ENCODE results near the gene TYMS. TPM values are rescaled to one million over a fixed set of nuclear protein-coding genes. Genes with fewer than 3 reads are reported as not detected.
"Not testable (repeated sequence)": the region's sequence is repeated elsewhere in the genome, so short reads cannot be mapped to it uniquely, and the experiment has no call there.

The TYMS gene
- total RNA-seq, 3 donors from 2014 or later: 54.5 to 64.4 (median 58.2) TPM

DNA sequence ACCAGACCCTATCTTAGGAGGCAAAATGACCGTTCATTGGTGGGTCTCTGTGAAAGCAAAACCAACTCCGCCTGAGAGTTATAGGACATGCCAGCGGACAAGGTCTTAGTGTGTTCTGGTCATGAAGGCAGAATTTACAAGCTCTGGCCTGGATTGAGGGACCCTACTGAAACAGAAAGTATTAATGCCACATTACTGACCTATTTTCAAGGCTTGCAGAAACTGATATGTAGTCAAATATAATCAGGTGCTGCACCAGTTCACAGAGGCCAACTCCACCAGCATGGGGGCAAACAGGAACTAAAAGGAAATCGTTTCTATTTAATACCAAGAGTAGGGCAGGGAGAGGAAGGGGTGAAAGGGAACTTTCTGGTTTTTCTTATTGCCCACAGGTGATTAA, 19.7 kb downstream of the TYMS start:
- Mint-ChIP-seq H3K4me1 (ENCODE audit: low read depth) (peaks cover 10% of the 10 kb centered on the region), H3K36me3 (ENCODE audit: insufficient read depth) (peaks cover 38% of the 10 kb centered on the region), H3K9me3 (no peaks in the 10 kb centered on the region), H3K4me3 (no peak overlapping the region), H3K27me3 (ENCODE audit: low read depth) (no peaks in the 10 kb centered on the region)
- DNase-seq (no peak), ATAC-seq (no peak)

DNA sequence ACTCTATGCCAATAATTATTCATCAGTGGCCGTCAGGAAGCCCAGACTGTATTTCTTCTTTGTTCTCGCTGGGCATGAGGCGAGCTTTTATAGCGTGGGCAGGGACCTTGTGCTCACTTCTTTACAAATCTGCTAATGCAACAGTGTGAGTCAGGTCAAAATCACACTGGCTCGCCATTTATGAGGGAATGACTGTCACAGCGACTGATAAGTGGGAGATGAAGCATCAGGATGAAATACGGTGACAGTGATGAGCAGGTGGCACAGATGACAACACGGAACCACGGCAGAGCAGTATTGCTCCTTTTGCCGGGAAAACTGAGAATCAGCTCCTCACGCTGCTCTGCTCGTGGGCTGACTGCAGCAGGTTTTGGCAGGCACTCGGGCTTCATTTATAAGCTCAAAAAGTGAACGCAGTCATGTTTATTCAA, 20.5 kb downstream of the TYMS start:
- Mint-ChIP-seq H3K36me3 (ENCODE audit: insufficient read depth) (peaks cover 37% of the 10 kb centered on the region), H3K4me3 (no peak overlapping the region), H3K9me3 (no peaks in the 10 kb centered on the region), H3K27me3 (ENCODE audit: low read depth) (no peaks in the 10 kb centered on the region), H3K4me1 (ENCODE audit: low read depth) (peaks cover 15% of the 10 kb centered on the region)
- ATAC-seq (no peak), DNase-seq (no peak)

DNA sequence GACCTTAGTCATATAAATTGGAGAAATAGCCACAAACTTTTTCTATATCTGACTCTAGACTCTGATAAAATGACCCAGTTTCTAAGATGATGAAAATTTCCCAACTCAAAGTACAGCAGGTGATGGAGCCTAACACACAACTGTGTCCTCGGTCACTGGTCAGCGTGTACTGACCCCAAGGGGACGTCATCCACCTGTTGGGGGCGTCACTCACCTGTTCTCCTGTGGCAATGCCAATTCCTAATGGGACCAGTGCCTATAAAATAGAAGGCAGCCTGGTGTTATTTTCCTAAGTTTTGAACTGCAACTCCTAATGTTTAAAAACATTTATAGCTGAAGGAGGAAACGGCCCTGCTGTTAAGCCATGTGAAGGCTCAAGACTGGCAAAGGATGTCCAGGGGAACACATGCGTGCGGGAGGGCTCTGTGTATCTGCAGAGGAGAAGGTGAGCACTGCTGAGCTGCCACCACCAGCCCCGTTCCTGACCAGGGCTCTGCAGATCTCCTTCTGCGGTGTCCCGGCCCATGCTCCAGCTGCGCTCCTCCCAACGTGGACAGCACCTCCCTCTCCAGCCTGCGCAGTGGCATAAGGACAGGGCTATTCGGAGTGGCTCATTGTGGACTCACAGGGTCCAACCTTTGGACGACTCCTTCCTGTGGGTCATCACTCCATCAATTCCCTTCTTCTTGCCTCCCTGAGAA, 21.2 kb downstream of the TYMS start:
- Mint-ChIP-seq H3K9me3 (no peaks in the 10 kb centered on the region), H3K4me3 (no peak overlapping the region), H3K36me3 (ENCODE audit: insufficient read depth) (peaks cover 37% of the 10 kb centered on the region), H3K4me1 (ENCODE audit: low read depth) (peaks cover 15% of the 10 kb centered on the region), H3K27me3 (ENCODE audit: low read depth) (no peaks in the 10 kb centered on the region)
- DNase-seq (no peak), ATAC-seq (no peak)

DNA sequence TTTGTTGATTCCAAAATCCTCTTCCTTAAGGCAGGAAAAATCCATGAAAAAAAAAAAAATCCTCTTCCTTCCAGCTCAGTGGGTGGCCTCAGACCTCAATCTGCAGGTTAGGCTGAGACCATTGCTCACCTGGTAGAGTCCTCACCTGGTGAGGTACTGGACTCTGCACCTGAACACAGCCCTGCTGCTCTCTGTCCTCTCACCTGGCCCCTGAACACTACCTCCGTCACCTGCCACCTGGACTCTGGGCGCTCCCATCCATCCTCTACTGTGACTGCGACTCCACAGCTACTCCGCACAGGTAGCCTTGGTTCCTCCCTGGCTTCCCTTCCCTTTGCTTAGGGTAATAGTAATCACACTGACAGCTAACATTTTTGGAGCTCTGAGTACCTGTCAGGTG, 22.1 kb downstream of the TYMS start:
- H3K4me1 Mint-ChIP-seq (ENCODE audit: low read depth): peaks cover 15% of the 10 kb centered on the region
- DNase-seq (no peak), ATAC-seq (no peak)
- no peak overlapping the region for H3K4me3 Mint-ChIP-seq
- H3K36me3 Mint-ChIP-seq (ENCODE audit: insufficient read depth): peaks cover 37% of the 10 kb centered on the region
- no peaks in the 10 kb centered on the region for H3K27me3 Mint-ChIP-seq (ENCODE audit: low read depth)
- H3K9me3 Mint-ChIP-seq: no peaks in the 10 kb centered on the region

DNA sequence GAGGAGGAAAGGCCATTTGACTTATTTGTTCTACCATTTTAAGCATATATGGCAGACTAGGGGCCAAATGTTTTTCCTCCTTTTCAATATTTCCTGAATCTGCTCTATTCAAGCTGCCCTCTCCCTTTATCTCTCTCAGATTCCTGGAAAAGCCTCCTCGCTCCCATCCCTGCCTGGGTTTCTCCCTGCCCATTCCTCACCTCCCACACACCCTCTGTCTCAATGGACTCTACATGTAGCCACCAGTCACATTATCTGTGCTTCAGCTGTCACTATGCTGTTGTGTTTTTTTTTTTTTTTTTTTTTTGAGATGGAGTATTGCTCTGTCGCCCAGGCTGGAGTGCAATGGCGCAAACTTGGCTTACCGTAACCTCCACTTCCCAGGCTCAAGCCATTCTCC, 22.9 kb downstream of the TYMS start:
- Mint-ChIP-seq H3K4me3 (no peak overlapping the region), H3K9me3 (no peaks in the 10 kb centered on the region), H3K4me1 (ENCODE audit: low read depth) (peaks cover 15% of the 10 kb centered on the region), H3K27me3 (ENCODE audit: low read depth) (no peaks in the 10 kb centered on the region), H3K36me3 (ENCODE audit: insufficient read depth) (peaks cover 34% of the 10 kb centered on the region)
- ATAC-seq (no peak), DNase-seq (no peak)

DNA sequence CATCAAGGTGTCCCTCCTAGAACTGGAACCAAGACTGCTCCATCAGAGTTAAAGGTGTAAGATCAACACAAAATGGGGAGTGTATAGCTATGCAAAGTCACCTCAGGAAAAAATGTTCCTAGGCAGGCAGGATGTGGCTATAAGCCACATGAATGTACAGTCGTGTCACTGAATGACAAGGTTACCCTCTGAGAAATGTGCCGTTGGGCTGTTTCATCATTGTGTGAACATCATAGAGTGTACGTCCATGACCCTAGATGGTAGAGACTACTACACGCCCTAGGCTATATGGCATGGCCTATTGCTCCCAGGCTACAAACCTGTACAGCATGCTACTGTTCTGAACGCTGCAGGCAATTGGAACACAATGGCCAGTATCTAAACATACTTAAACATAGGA, 24.5 kb downstream of the TYMS start:
- peaks cover 35% of the 10 kb centered on the region for H3K36me3 Mint-ChIP-seq (ENCODE audit: insufficient read depth)
- DNase-seq (no peak), ATAC-seq (peak; percentile 87 to 94)
- no peak overlapping the region for H3K4me3 Mint-ChIP-seq
- no peaks in the 10 kb centered on the region for H3K27me3 Mint-ChIP-seq (ENCODE audit: low read depth)
- H3K9me3 Mint-ChIP-seq: no peaks in the 10 kb centered on the region
- peaks cover 15% of the 10 kb centered on the region for H3K4me1 Mint-ChIP-seq (ENCODE audit: low read depth)

DNA sequence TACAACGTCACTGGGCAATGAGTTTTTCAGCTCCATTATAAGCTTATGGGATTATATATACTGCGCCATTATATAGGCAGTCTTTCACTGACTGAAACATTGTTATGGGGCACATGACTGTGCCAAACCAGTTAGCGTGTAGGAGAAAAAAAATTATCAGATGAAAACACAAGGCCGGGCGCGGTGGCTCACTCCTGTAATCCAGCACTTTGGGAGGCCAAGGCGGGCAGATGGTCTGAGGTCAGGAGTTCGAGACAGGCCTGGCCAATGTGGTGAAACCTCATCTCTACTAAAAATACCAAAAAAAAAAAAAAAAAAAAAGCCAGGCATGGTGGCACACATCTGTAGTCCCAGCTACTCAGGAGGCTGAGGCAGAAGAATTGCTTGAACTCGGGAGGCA, 25.0 kb downstream of the TYMS start:
- not testable (repeated sequence) for H3K27me3 Mint-ChIP-seq (ENCODE audit: low read depth); ATAC-seq; H3K4me3 Mint-ChIP-seq; H3K9me3 Mint-ChIP-seq; DNase-seq
- Mint-ChIP-seq H3K4me1 (ENCODE audit: low read depth) (peaks cover 15% of the 10 kb centered on the region), H3K36me3 (ENCODE audit: insufficient read depth) (peaks cover 39% of the 10 kb centered on the region)

DNA sequence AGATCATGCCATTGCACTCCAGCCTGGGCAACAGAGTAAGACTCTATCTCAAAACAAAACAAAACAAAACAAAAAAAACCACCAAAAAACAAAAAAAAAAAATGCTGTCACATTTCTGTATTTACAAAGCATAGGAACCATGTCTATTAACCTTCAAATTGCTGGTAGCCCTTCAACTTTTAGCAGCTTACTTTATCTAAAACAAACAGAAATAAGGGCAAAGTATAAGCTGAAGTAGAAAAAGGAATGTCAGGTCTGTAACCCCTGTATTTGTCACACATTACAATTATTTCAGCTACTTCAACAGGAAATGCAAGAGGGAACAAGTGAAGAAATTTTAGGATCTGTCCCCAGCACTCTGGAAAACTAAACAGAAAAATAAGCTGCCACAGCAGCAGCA, 25.4 kb downstream of the TYMS start:
- peaks cover 39% of the 10 kb centered on the region for H3K36me3 Mint-ChIP-seq (ENCODE audit: insufficient read depth)
- no peak for DNase-seq
- no peaks in the 10 kb centered on the region for H3K9me3 Mint-ChIP-seq
- H3K27me3 Mint-ChIP-seq (ENCODE audit: low read depth): no peaks in the 10 kb centered on the region
- no peak overlapping the region for H3K4me3 Mint-ChIP-seq
- no peak for ATAC-seq
- peaks cover 15% of the 10 kb centered on the region for H3K4me1 Mint-ChIP-seq (ENCODE audit: low read depth)

DNA sequence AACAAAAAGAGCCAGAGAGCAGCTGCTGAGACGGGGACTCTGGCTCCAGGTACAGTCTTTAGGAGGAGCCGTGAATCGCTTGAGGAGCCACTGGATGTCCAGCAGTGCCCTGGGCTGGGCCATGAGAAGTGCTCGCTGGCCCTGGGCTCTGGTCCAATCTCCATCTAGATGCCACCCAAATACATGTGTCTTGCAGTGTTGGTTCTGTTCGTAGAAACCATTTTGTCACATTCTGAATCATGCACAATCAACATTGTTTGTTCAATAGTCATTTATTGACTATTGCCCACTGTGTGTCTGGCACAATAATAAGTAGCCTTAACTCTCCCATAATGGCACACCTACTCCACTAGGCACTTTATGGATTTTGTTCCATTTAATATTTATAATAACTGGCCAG, 26.1 kb downstream of the TYMS start:
- H3K36me3 Mint-ChIP-seq (ENCODE audit: insufficient read depth): peaks cover 35% of the 10 kb centered on the region
- H3K27me3 Mint-ChIP-seq (ENCODE audit: low read depth): no peaks in the 10 kb centered on the region
- no peaks in the 10 kb centered on the region for H3K9me3 Mint-ChIP-seq
- ATAC-seq (no peak), DNase-seq (no peak)
- peaks cover 15% of the 10 kb centered on the region for H3K4me1 Mint-ChIP-seq (ENCODE audit: low read depth)
- H3K4me3 Mint-ChIP-seq: no peak overlapping the region

DNA sequence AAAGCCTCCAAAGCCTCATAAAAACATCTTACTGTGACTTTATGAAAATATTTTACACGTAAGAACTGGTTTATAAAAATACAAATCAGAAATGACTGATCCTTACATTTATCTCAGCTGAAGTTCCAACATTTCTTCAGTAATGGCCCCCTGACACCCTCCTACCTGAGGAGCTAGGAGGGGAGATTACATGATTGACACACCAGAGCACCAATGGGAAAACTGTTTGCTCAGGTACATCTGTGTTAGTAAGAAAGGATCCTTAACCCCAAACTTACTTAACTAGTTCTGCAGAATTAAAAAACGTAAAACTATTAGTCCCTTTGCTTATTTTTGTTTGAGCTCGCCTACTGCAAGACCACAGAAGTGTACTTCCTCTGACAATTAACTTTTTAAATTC, 28.0 kb downstream of the TYMS start:
- no peaks in the 10 kb centered on the region for H3K27me3 Mint-ChIP-seq (ENCODE audit: low read depth)
- peaks cover 15% of the 10 kb centered on the region for H3K4me1 Mint-ChIP-seq (ENCODE audit: low read depth)
- peaks cover 31% of the 10 kb centered on the region for H3K36me3 Mint-ChIP-seq (ENCODE audit: insufficient read depth)
- DNase-seq: no peak
- no peaks in the 10 kb centered on the region for H3K9me3 Mint-ChIP-seq
- ATAC-seq: no peak
- no peak overlapping the region for H3K4me3 Mint-ChIP-seq

DNA sequence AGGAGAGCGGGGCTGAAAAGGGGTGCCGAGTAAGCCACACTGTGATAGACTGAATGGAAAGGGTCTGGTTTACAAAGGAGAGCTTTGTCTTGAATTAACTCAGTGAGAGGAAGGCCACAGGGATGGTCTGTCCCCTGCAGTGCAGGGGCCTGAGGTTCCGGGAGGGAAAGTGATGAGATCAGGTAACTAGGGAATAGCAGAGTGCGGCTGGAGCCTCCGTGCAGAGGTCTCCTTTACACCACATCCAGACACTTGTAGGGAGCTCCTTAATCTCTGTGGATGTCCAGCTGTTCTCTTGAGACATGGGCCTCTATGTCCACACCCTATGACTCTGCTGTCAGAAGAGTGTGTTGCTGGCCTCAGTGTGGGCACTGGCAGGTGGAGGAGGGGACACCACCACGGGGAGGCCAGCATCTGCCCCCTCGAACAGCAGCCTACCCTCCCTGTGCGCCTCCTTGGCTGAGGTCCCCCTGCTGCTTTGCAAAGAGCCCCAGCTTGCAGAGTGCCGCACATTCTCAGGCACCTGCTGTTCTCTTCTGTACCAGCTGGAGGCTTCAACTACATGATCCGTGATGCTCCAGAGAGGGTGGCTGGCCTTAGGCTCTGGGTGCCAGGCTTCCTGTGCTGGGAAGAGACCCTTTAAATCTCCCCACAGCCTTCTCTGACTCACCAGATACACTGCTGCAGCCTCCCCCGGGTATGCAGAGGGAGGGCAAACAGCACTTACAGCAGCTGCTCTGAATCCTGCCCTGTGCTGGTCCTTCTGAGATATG, 29.1 kb downstream of the TYMS start:
- no peak for DNase-seq

DNA sequence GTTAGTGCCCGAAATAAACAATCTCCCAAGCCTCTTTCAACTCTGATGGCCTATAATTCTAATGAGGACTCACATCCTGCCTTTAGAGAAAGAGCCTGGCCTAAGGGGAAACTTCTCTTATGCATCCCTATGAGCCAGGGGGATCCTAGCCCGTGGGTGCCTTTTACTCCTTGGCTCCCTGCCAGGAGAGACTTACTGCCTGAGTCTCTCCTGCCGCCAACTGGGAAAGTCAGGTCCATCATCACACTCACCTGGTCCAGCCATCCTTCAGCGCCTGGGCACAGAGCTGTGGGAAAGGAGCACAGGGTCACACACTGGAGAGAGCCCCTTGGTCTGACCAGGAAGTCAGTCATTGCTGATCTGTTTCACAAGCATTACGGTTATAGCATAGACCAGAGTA, 30.9 kb downstream of the TYMS start:
- H3K9me3 Mint-ChIP-seq: no peaks in the 10 kb centered on the region
- no peaks in the 10 kb centered on the region for H3K27me3 Mint-ChIP-seq (ENCODE audit: low read depth)
- H3K36me3 Mint-ChIP-seq (ENCODE audit: insufficient read depth): peaks cover 24% of the 10 kb centered on the region
- no peak for DNase-seq
- H3K4me1 Mint-ChIP-seq (ENCODE audit: low read depth): no peaks in the 10 kb centered on the region
- ATAC-seq: no peak
- H3K4me3 Mint-ChIP-seq: no peak overlapping the region

More for the DNA sequence above, 29.1 kb downstream of the TYMS start:
- Mint-ChIP-seq H3K4me1 (ENCODE audit: low read depth) (peaks cover 12% of the 10 kb centered on the region), H3K27me3 (ENCODE audit: low read depth) (no peaks in the 10 kb centered on the region), H3K36me3 (ENCODE audit: insufficient read depth) (peaks cover 30% of the 10 kb centered on the region), H3K4me3 (no peak overlapping the region), H3K9me3 (no peaks in the 10 kb centered on the region)
- no peak for ATAC-seq

DNA sequence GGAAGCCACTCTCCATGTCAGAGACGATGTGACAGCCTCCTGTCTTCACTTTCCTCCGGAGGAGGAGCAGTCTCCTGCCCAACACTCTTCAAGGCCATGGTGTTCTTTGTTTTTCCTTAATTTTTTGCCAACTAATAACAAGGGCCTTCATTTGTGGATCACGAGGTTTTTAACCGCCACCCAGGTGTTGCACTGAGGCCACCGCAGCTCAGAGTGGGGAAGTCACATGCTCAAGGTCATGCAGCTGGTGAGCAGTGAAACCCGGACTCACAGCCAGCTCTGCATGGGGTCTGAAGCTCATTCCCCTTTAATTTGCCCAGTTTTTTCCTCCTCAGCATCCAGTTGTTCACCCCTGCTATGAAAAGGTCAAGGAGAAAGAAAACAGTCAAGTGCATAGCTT, 35.4 kb downstream of the TYMS start:
- no peak for DNase-seq
- ATAC-seq: no peak
- Mint-ChIP-seq H3K9me3 (no peaks in the 10 kb centered on the region), H3K4me3 (no peak overlapping the region), H3K36me3 (ENCODE audit: insufficient read depth) (peaks cover 18% of the 10 kb centered on the region), H3K4me1 (ENCODE audit: low read depth) (no peaks in the 10 kb centered on the region), H3K27me3 (ENCODE audit: low read depth) (no peaks in the 10 kb centered on the region)

DNA sequence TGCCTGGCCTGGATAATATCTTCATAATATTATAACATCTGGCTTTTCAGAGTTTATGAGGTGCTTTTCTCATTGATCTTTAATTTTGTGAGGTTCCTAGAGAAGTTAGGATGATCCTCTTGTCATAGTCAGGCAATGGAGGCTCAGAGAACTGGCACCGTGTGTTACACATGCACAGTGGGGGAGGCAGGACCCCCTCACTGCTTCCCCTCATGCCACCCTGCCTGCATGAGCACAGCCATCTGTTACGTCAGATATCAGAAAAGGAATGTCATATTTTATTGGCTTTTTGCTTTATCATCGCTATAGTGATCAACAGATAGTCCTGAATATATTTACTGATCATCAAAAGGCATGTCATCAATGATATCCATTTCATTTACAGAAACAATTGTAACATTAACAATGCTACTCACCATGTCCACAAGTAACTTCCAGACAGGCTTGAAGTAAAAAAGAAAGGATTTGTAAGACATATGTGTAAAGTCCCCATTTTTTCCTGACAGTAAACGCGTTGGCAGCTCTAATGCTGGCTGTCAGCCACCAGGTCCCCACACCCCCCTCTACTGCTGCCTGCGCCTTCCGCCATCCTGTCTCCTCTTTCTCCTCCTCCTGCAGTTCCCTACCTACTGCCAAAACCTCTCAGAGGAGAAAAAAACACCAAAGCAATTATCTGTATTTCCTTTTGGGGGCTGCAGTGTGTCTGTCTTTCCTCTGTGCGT, 36.2 kb downstream of the TYMS start:
- Mint-ChIP-seq H3K27me3 (ENCODE audit: low read depth) (no peaks in the 10 kb centered on the region), H3K4me3 (no peak overlapping the region), H3K36me3 (ENCODE audit: insufficient read depth) (peaks cover 16% of the 10 kb centered on the region), H3K9me3 (no peaks in the 10 kb centered on the region), H3K4me1 (ENCODE audit: low read depth) (no peaks in the 10 kb centered on the region)
- no peak for DNase-seq
- ATAC-seq: no peak
